22Rv1 (cell line): ENCODE data around the gene PATJ.

ENCODE experiments used
- H3K27ac ChIP-seq: fragments of 450-650 bp; 2 replicates; pipeline ENCODE4 v1.5.1; 2017
- ZFX ChIP-seq: fragments of 450-650 bp; IDR thresholded peaks from 2 replicates; pipeline ENCODE4 v1.6.1; 2017; ENCODE audit warnings: antibody characterized with exemption, borderline replicate concordance
- TF ChIP-seq, protein P1 (sequence below): fragments of 450-650 bp; IDR thresholded peaks from 2 replicates; pipeline ENCODE4 v1.5.1; 2017; ENCODE audit warnings: mild to moderate bottlenecking

PATJ gene

DNA sequence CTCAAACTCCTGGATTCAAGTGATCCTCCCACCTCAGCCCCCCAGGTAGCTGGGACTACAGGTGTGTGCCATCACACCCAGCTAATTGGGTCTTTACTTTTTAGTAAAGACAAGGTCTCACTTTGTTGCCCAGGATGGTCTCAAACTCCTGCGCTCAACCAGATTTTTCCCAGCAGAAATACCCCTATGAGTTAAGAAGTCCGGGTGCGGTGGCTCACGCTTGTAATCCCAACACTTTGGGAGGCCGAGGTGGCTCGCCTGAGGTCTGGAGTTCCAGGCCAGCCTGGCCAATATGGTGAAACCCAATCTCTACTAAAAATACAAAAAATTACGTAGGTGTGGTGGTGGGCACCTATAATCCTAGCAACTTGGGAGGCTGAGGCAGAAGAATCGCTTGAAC, 445.8 kb downstream of the PATJ start:
- H3K27ac ChIP-seq, result no peak overlapping the region
- TF ChIP-seq ZFX, result no peak
- TF ChIP-seq, protein P1, sequence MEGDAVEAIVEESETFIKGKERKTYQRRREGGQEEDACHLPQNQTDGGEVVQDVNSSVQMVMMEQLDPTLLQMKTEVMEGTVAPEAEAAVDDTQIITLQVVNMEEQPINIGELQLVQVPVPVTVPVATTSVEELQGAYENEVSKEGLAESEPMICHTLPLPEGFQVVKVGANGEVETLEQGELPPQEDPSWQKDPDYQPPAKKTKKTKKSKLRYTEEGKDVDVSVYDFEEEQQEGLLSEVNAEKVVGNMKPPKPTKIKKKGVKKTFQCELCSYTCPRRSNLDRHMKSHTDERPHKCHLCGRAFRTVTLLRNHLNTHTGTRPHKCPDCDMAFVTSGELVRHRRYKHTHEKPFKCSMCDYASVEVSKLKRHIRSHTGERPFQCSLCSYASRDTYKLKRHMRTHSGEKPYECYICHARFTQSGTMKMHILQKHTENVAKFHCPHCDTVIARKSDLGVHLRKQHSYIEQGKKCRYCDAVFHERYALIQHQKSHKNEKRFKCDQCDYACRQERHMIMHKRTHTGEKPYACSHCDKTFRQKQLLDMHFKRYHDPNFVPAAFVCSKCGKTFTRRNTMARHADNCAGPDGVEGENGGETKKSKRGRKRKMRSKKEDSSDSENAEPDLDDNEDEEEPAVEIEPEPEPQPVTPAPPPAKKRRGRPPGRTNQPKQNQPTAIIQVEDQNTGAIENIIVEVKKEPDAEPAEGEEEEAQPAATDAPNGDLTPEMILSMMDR, result no peak

DNA sequence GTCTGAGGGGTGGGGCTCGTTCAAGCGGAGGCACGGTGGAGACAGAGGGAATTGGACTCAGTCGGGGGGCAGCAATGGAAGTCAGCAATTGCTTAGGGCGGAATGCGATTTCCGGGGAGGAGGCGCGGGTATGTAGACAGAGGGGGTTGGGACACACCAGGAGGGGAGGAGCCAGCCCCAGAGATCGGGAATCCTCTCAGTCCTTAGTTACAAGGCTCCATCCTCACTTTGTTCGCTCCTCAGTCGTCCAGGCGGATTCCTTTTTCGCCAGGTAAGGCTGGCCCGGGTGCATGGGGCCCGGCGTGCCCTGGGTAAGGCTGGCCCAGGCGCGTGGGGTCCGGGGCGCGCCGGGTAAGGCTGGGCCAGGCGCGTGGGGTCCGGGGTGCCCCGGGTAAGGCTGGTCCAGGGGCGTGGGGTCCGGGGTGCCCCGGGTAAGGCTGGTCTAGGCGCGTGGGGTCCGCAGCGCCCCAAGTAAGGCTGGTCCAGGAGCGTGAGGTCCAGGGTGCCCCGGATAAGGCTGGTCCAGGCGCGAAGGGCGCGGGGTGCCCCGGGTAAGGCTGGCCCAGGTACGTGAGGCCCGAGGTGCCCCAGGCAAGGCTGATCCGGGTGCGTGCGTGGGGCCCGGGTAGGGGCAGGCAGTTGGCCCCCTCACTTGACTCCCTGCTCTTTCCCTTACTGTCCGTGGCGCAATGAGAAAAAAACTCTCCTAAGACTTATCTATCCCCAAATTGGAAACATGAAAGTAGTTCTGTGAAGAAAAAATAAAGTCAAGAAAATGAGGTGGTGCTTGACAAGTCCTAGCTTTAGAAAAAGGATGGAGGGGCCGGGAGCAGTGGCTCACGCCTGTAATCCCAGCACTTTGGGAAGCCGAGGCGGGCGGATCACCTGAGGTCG, 452.6 kb downstream of the PATJ start, which contains the start of gene L1TD1:
Gene L1TD1 (plus strand): TSS at position 199 of the 894 bp plus-strand sequence. CDS start 11,780 bp downstream, outside the sequence.
- TF ChIP-seq, protein P1, result no peak
- TF ChIP-seq ZFX, result no peak

GRCh38 chr1:62196086-62196690, 453.9 kb downstream of the PATJ start:
- TF ChIP-seq ZFX, result no peak
- TF ChIP-seq, protein P1, result no peak

More for the DNA sequence above, 452.6 kb downstream of the PATJ start, which contains the start of gene L1TD1:
- no peak within 1 kb of the TSS for H3K27ac ChIP-seq

GRCh38 chr1:62198069-62198780, 455.9 kb downstream of the PATJ start:
- no peak overlapping the region for H3K27ac ChIP-seq
- TF ChIP-seq, protein P1, result no peak
- TF ChIP-seq ZFX, result no peak

More at GRCh38 chr1:62196086-62196690, 453.9 kb downstream of the PATJ start:
- H3K27ac ChIP-seq, result no peak overlapping the region

DNA sequence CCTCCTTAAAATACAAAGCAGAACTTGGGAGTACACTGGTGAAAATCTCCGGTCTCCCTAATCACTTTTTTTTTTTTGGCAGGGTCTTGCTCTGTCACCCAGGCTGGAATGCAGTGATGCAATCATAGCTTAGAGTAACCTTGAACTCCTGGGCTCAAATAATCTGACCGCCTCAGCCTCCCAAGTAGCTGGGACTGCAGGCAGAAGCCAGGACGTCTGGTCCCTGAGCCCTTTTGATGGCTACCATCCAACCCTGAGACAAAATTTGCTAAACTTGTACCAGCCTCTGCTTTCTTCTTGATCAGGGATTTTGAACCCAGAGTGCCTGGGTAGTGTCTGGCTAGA, 456.5 kb downstream of the PATJ start:
- H3K27ac ChIP-seq, result no peak overlapping the region

GRCh38 chr1:62207187-62207586, 464.9 kb downstream of the PATJ start:
- no peak overlapping the region for H3K27ac ChIP-seq
- no peak for TF ChIP-seq ZFX
- TF ChIP-seq, protein P1, result no peak

More for the DNA sequence above, 456.5 kb downstream of the PATJ start:
- TF ChIP-seq, protein P1, result no peak
- no peak for TF ChIP-seq ZFX
